Stomach (tissue), 9 donors: ENCODE measurements around the gene CBX8. TPM values are rescaled to one million over a fixed set of nuclear protein-coding genes. Genes with fewer than 3 reads are reported as not detected.

Experiments
- DNase-seq, 2 donors: peaks; one replicate each; pipeline versions ENCODE4 v3.0.0 to v3.0.0-alpha.2; 2013 to 2019
- H3K27ac ChIP-seq, 5 donors: fragments of 200-600 bp in 4 of 5; sonication (generic) in 4 of 5; one replicate each; pipeline ENCODE4 v1.5.1; 2013 to 2019; ENCODE audit warnings: mild to moderate bottlenecking in 1 of 5, moderate library complexity in 1 of 5
- H3K27me3 ChIP-seq, 3 donors: fragments of 200-600 bp; sonication (generic); one replicate each; pipeline ENCODE4 v1.5.1; 2017 to 2019; ENCODE audit warnings: mixed run types in 1 of 3
- H3K36me3 ChIP-seq, 4 donors: fragments of 200-600 bp; sonication (generic); 1 replicate in 3 of 4; 2 replicates in 1 of 4; pipeline ENCODE4 v1.5.1; 2016 to 2019
- H3K4me1 ChIP-seq, 4 donors: fragments of 200-600 bp; sonication (generic); one replicate each; pipeline ENCODE4 v1.5.1; 2016 to 2019
- H3K4me3 ChIP-seq, 4 donors: fragments of 200-600 bp; sonication (generic) in 3 of 4; one replicate each; pipeline ENCODE4 v1.5.1; 2016 to 2019; ENCODE audit warnings: mild to moderate bottlenecking in 1 of 4
- H3K9me3 ChIP-seq, 4 donors: fragments of 200-600 bp; sonication (generic); one replicate each; pipeline ENCODE4 v1.5.1; 2016 to 2019
- CTCF ChIP-seq, 7 experiments: fragments of 450-650 bp in 4 of 7; fragments of 200-600 bp in 3 of 7; sonication (generic) in 3 of 7; IDR thresholded peaks; one replicate each; pipeline ENCODE4 v1.5.1; 2016 to 2019; ENCODE audit warnings: antibody characterized with exemption in 7 of 7, control low read depth in 2 of 7, mild to moderate bottlenecking in 1 of 7
- EP300 ChIP-seq: sonication (generic); formaldehyde crosslinking; IDR thresholded peaks from one replicate; pipeline ENCODE4 v1.6.1; 2017; ENCODE audit warnings: antibody characterized with exemption
- POLR2A ChIP-seq, 4 donors: fragments of 450-650 bp; IDR thresholded peaks; one replicate each; pipeline ENCODE4 v1.6.1; 2016; ENCODE audit warnings: antibody characterized with exemption in 4 of 4, control low read depth in 2 of 4, mild to moderate bottlenecking in 1 of 4, moderate library complexity in 1 of 4
- POLR2AphosphoS5 ChIP-seq, 3 donors: sonication (generic); formaldehyde crosslinking; IDR thresholded peaks; one replicate each; pipeline ENCODE4 v1.6.1; 2016; ENCODE audit warnings: antibody characterized with exemption in 3 of 3
- WGBS, 5 donors: extraction: QIAGEN DNeasy Blood & Tissue Kit in 3 of 5; methylation state at CpG; one replicate each; pipeline versions ENCODE4 v1.1.5 to v1.1.7; 2013 to 2018; 5-methylcytosine and 5-hydroxymethylcytosine counted together
- intact Hi-C: fragments of 100-400 bp; cut with DNase I; formaldehyde crosslinking; loops from one replicate; pipeline ENCODE4 v1.15.1; 2023; ENCODE audit warnings: low total_unique reads
- polyA plus RNA-seq, 3 donors: library from polyadenylated mRNA; stranded (reverse); fragments of 200-250 nt; gene quantifications; one replicate each; pipeline ENCODE4 v1.2.3, GENCODE V29; 2013
- total RNA-seq, 5 donors: library from RNA; depleted of rRNA; stranded (reverse); fragments of >200 nt; gene quantifications; one replicate each; pipeline versions ENCODE4 v1.1.0 to v1.2.3, GENCODE V29; 2014 to 2016
- donor health status: healthy with polysubstance abuse.
- donor health status: Bipolar disorder and iron deficiency.
- donor health status: healthy.

CBX8 gene
- total and polyA plus RNA-seq, 8 donors, result 0.76 to 140 (median 3.1) TPM; not detected in 2

- TF ChIP-seq POLR2AphosphoS5 (IDR thresholded peaks at IDR 0.05) (peak in 1 of 3 donors; percentile 21), EP300 (no peak)
- peak; percentile 55 to 86 for DNase-seq
- H3K4me3 ChIP-seq, result peak overlapping the region; percentile 33 to 43 (median 36)
- H3K27me3 ChIP-seq, result no peaks in the 10 kb centered on the region
- H3K36me3 ChIP-seq, result peaks cover 18 to 23% (median 22%) of the 10 kb centered on the region in 4 donors
- no peaks in the 10 kb centered on the region for H3K9me3 ChIP-seq
- H3K27ac ChIP-seq, result peak overlapping the region; percentile 74 to 86 (median 84)
- peaks cover 55 to 84% (median 80%) of the 10 kb centered on the region in 4 donors for H3K4me1 ChIP-seq
- 7 to 22% (median 15%) methylated on average over 18 to 72 of the region's 72 CpGs for WGBS, 5 donors
- intact Hi-C loops, result no loop called here
Observed at GRCh38 chr17:79832218-79833109, 35.6 kb upstream of the CBX8 start.

- Histone ChIP-seq H3K4me1 (peaks cover 46 to 75% (median 73%) of the 10 kb centered on the region in 4 donors), H3K27ac (peak overlapping the region; percentile 74 to 86 (median 84)), H3K27me3 (peaks cover 0 to 5% (median 0%) of the 10 kb centered on the region in 3 donors), H3K4me3 (peak overlapping the region; percentile 33 to 43 (median 36)), H3K36me3 (peaks cover 18 to 23% (median 22%) of the 10 kb centered on the region in 4 donors), H3K9me3 (no peaks in the 10 kb centered on the region)
- no peak for TF ChIP-seq POLR2AphosphoS5 (IDR thresholded peaks at IDR 0.05)
- no peak for TF ChIP-seq CTCF (IDR thresholded peaks at IDR 0.05)
- TF ChIP-seq EP300, result no peak
- TF ChIP-seq POLR2A (IDR thresholded peaks at IDR 0.05), result no peak
- 18 to 24% (median 19%) methylated on average over 30 to 33 of the region's 33 CpGs for WGBS, 5 donors
- intact Hi-C loops, result no loop called here
- DNase-seq, result peak; percentile 84 to 91
Observed at GRCh38 chr17:79831265-79832217, 34.7 kb upstream of the CBX8 start.

GRCh38 chr17:79830763-79831264 lies 33.9 kb upstream of the CBX8 start:
- Histone ChIP-seq H3K4me3 (no peak overlapping the region), H3K27me3 (peaks cover 0 to 12% (median 0%) of the 10 kb centered on the region in 3 donors), H3K36me3 (peaks cover 18 to 23% (median 22%) of the 10 kb centered on the region in 4 donors), H3K4me1 (peaks cover 39 to 73% (median 69%) of the 10 kb centered on the region in 4 donors), H3K9me3 (no peaks in the 10 kb centered on the region), H3K27ac (peak overlapping the region; percentile 39 to 85 (median 84))
- 88 to 94% (median 90%) methylated on average over 5 to 8 of the region's 8 CpGs for WGBS, 5 donors
- peak in 1 of 2 donors; percentile 35 for DNase-seq
- TF ChIP-seq POLR2A (IDR thresholded peaks at IDR 0.05) (no peak), EP300 (no peak), POLR2AphosphoS5 (IDR thresholded peaks at IDR 0.05) (no peak), CTCF (IDR thresholded peaks at IDR 0.05) (no peak)
- intact Hi-C loops, result no loop called here

GRCh38 chr17:79830303-79830702 lies 33.4 kb upstream of the CBX8 start:
- H3K4me1 ChIP-seq, result peaks cover 34 to 69% (median 65%) of the 10 kb centered on the region in 4 donors
- no peak for TF ChIP-seq POLR2AphosphoS5 (IDR thresholded peaks at IDR 0.05)
- no peak for TF ChIP-seq CTCF (IDR thresholded peaks at IDR 0.05)
- TF ChIP-seq EP300, result no peak
- TF ChIP-seq POLR2A (IDR thresholded peaks at IDR 0.05), result no peak
- 73 to 78% (median 78%) methylated on average over 8 of the region's 8 CpGs for WGBS, 5 donors
- H3K36me3 ChIP-seq, result peaks cover 18 to 20% (median 20%) of the 10 kb centered on the region in 4 donors
- intact Hi-C loops, result no loop called here
- peak in 1 of 2 donors; percentile 41 for DNase-seq
- no peaks in the 10 kb centered on the region for H3K9me3 ChIP-seq
- no peak overlapping the region for H3K4me3 ChIP-seq
- H3K27me3 ChIP-seq, result peaks cover 0 to 14% (median 0%) of the 10 kb centered on the region in 3 donors
- no peak overlapping the region for H3K27ac ChIP-seq
